Pulmonary artery endothelial cell (primary cell): ENCODE data around the gene SLC26A8. TPM values are rescaled to one million over a fixed set of nuclear protein-coding genes. Genes with fewer than 3 reads are reported as not detected.
"Not testable (repeated sequence)": the region's sequence is repeated elsewhere in the genome, so short reads cannot be mapped to it uniquely, and the experiment has no call there.

Source experiments
- DNase-seq: peaks from one replicate; pipeline ENCODE4 v3.0.0-alpha.2; 2011; ENCODE audit warnings: low read depth, low spot score
- total RNA-seq: library from RNA; depleted of rRNA; stranded (reverse); fragments of >200 nt; gene quantifications from 2 replicates; pipeline ENCODE4 v1.2.3, GENCODE V29; 2014

The SLC26A8 gene
- total RNA-seq, 1 donor from 2014 or later = under 0.01 TPM

DNA sequence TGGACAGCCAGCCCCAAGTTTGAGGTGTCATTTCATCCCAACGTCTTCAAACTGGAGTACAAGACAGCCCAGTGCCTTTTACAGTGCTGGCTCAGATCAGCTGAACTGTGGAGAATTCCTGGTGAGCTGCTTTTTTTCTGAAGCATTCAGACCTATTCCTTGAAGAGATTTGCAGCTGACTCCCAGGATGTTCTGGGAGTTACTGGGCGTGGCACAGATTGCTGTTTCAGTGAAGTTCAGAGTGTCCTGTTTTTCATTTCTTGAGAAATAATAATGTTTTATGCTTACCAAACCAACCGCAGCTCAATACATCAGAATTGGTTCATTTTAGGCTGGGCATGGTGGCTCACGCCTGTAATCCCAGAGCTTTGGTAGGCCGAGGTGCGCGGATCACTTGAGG is 70.1 kb downstream of the SLC26A8 start:
- no peak for DNase-seq

- no peak for DNase-seq
These were observed 75.7 kb downstream of the SLC26A8 start for GRCh38 chr6:35948725-35949124.

DNA sequence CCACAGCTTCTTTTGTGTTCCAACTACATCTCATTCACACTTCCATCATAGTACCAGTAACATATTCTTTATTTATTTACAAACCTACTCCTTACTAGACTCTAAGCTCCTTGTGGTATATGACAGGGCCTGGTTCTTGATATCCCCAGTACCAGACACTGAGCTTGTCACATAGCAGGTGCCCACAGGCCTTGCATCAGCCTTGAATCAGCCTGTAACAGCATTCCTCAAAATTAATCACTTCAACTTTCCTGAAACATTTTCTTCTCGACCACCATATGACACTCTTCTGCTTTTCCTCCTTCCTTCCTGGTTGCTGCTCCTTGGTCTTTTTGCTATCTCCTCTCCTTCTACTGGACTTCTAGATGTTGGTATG is 78.8 kb downstream of the SLC26A8 start:
- no peak for DNase-seq

- DNase-seq = no peak
These were observed 81.1 kb downstream of the SLC26A8 start for GRCh38 chr6:35943390-35943789.

- DNase-seq = no peak
These were observed 82.1 kb downstream of the SLC26A8 start for GRCh38 chr6:35942355-35942754.

DNA sequence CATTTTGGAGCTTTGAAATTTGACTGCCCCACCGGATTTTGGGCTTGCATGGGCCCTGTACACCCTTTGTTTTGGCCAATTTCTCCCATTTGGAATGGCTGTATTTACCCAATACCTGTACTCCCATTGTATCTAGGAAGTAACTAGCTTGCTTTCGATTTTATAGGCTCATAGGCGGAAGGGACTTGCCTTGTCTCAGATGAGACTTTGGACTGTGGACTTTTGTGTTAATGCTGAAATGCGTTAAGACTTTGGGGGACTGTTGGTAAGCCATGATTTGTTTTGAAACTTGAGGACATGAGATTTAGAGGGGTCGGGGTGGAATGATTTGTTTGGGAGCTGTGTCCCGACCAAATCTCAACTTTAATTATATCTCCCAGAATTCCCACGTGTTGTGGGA is 83.3 kb downstream of the SLC26A8 start:
- not testable (repeated sequence) for DNase-seq

GRCh38 chr6:35940014-35940413 is 84.4 kb downstream of the SLC26A8 start:
- DNase-seq = not testable (repeated sequence)

- not testable (repeated sequence) for DNase-seq
These were observed 85.2 kb downstream of the SLC26A8 start for GRCh38 chr6:35939259-35939658.

GRCh38 chr6:35936681-35937359 is 87.6 kb downstream of the SLC26A8 start:
- no peak for DNase-seq

GRCh38 chr6:35935469-35935868 is 89.0 kb downstream of the SLC26A8 start:
- no peak for DNase-seq

- DNase-seq = no peak
These were observed 90.6 kb downstream of the SLC26A8 start for GRCh38 chr6:35933844-35934243.

GRCh38 chr6:35931873-35932272 is 92.6 kb downstream of the SLC26A8 start:
- not testable (repeated sequence) for DNase-seq

- no peak for DNase-seq
These were observed 93.3 kb downstream of the SLC26A8 start for GRCh38 chr6:35931120-35931561.

- DNase-seq = no peak
These were observed 94.8 kb downstream of the SLC26A8 start for GRCh38 chr6:35929601-35930000.

GRCh38 chr6:35926509-35927215 is 97.8 kb downstream of the SLC26A8 start:
- DNase-seq = no peak

- no peak for DNase-seq
These were observed 98.5 kb downstream of the SLC26A8 start for GRCh38 chr6:35925961-35926360.

DNA sequence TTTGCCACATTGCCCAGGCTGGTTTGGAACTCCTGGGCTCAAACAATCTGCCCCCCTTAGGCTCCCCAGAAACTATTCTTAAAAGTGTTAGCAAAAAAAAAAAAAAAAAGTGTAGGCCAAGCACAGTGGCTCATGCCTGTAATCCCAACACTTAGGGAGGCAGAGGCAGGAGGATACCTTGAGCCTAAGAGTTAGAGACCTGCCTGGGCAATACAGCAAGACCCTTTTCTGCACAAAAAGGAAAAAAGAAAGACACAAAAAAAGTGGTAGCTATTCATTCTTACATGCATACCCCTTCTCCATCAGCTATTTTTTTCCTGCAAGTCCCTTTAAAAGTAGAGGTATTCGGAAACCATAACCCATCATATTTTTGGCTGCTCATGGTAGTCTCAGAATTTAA is 100.3 kb downstream of the SLC26A8 start:
- no peak for DNase-seq

DNA sequence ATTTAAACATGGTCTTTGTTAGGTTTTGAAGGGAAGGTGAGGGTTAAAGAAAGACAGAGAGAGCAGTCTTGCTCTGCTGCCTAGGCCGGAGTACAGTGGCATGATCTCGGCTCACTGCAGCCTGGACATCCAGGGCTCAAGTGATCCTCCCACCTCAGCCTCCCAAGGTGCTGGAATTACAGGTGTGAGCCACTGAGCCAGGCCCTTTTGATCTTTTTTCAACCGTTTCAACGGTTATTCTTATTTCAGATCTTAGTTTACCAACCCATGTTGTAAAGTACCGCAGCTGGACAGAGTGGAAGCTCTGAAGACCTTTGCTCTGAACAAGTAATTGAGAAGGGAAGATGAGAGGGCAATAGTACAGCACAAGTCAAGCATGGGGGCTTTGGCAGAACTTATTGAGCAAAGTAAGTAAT is 102.3 kb downstream of the SLC26A8 start:
- no peak for DNase-seq

- DNase-seq = peak; percentile 47
These were observed 103.4 kb downstream of the SLC26A8 start, which contains the start of gene SRPK1 for GRCh38 chr6:35920793-35921732. TSS of gene SRPK1 (minus strand) at chr6:35921098. CDS start at chr6:35921056, 42 bp downstream.

DNA sequence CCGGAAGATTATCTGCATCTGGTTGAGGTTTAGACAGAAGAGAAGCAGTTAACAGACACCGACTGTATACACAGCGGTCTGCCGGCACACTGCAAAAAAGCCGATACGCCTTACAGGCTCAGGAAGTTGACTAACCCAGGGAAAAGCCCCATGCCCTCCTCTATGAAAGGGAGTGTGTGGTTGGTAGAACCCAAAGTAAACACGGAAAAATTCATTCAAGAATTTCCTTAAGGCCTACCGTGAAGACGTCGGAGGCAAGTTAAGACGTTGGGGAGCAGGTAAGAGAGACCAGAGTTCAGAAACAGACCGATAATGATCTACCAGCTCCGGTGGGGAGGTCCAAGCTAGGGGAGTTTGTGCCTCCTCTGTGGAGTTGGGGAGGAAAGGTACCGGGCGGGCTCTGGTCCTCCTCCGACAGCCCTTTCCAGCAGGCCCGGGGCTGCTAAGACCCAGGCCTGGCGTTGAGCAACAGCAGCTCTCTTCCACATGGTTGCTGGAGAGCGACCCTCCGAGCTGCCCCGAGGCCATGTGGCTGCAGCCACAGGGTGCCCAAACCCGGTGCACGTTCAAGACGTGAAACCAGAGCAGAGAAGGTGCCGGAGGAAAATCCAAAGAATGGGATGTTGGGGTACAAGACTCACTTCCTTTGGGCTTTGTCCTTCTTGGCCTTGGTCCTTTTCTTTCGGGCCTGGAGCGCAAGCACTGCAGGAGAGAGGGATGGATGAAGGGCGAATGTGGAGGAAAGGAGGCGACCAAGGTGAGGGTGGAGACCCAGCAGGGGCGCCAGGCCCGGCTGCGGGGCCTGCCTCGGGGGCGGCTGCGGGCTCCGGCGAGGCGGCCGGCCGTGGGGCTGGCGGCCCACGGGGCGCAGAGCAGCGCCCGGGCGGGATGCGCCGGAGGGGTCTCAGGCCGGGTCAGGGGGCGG is 104.4 kb downstream of the SLC26A8 start:
- DNase-seq = peak; percentile 52
